Endothelial cell of umbilical vein (primary cell): Measurements from ENCODE around the gene TMEM167B.

ENCODE experiments used
- EZH2 ChIP-seq: IDR thresholded peaks from 2 replicates; pipeline ENCODE4 v1.6.1; 2012; ENCODE audit warnings: borderline replicate concordance, low read depth, mild to moderate bottlenecking, moderate library complexity, low read length, inconsistent platforms; ENCODE audit not compliant: severe bottlenecking
- GATA2 ChIP-seq: IDR thresholded peaks from 2 replicates; pipeline ENCODE4 v1.7.0; 2011; ENCODE audit warnings: low read depth, mild to moderate bottlenecking, moderate library complexity, mixed read lengths, low read length; ENCODE audit not compliant: insufficient read length, insufficient read depth
- JUN ChIP-seq: IDR thresholded peaks from 2 replicates; pipeline ENCODE4 v1.6.1; 2011; ENCODE audit warnings: borderline replicate concordance, low read depth; ENCODE audit not compliant: insufficient read length, insufficient read depth
- POLR2AphosphoS5 ChIP-seq: IDR thresholded peaks from 2 replicates; pipeline ENCODE4 v1.6.1; 2012; ENCODE audit warnings: low read depth, mild to moderate bottlenecking, control low read depth, low read length, moderate library complexity; ENCODE audit not compliant: insufficient read depth
- TF ChIP-seq, protein P1 (sequence below), 2 donors: IDR thresholded peaks; 1 replicate in 1 of 2; 2 replicates in 1 of 2; pipeline ENCODE4 v1.5.1; 2011; ENCODE audit warnings: low read length in 2 of 2, mild to moderate bottlenecking in 2 of 2, moderate library complexity in 2 of 2, control low read depth in 1 of 2, inconsistent platforms in 1 of 2, low read depth in 1 of 2; ENCODE audit not compliant: insufficient read depth in 1 of 2; ENCODE audit errors: extremely low read depth in 1 of 2
- TF ChIP-seq, protein P2 (sequence below): IDR thresholded peaks from 2 replicates; pipeline ENCODE4 v1.6.1; 2011; ENCODE audit not compliant: insufficient read depth, insufficient read length

DNA sequence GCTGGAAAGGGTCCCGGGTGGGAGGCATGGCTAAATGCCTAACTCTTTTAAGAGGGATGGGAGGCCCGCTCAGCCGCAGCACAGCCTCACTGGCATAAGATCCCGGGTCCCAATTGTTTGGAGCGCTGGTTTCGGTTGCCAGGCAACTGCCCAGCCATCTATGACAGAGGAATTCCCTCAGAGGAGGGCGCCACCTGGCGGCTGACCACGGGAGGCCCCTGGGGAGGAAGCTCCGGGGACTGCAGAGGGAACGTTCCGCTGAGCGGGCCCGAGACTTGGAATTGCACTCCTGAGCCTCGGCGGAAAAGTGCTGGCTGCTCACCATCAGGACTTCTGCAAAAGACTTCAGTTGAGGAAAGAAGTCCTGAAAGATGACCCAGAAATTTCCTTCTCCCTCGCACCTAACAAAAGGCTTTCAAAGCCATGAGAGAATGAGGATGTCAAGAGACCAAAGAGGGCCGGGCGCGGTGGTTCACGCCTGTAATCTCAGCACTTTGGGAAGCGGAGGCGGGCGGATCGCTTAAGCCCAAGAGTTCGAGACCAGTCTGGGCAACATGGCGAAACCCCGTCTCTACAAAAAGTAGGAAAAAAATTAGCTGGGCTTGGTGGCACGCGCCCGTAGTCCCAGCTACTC is 22.2 kb downstream of the TMEM167B start:
- TF ChIP-seq, protein P1, sequence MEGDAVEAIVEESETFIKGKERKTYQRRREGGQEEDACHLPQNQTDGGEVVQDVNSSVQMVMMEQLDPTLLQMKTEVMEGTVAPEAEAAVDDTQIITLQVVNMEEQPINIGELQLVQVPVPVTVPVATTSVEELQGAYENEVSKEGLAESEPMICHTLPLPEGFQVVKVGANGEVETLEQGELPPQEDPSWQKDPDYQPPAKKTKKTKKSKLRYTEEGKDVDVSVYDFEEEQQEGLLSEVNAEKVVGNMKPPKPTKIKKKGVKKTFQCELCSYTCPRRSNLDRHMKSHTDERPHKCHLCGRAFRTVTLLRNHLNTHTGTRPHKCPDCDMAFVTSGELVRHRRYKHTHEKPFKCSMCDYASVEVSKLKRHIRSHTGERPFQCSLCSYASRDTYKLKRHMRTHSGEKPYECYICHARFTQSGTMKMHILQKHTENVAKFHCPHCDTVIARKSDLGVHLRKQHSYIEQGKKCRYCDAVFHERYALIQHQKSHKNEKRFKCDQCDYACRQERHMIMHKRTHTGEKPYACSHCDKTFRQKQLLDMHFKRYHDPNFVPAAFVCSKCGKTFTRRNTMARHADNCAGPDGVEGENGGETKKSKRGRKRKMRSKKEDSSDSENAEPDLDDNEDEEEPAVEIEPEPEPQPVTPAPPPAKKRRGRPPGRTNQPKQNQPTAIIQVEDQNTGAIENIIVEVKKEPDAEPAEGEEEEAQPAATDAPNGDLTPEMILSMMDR (IDR thresholded peaks at IDR 0.05; ENCODE audit: extremely low read depth in 1 of 2, insufficient read depth in 1 of 2, low read depth in 1 of 2, low read length in 2 of 2): peak; percentile 98 to 99
- TF ChIP-seq POLR2AphosphoS5 (peak; percentile 33), GATA2 (no peak), JUN (no peak), EZH2 (no peak)
- TF ChIP-seq, protein P2, sequence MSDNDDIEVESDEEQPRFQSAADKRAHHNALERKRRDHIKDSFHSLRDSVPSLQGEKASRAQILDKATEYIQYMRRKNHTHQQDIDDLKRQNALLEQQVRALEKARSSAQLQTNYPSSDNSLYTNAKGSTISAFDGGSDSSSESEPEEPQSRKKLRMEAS: no peak
